ENCODE measurements around the gene GRIA4. TPM values are rescaled to one million over a fixed set of nuclear protein-coding genes. Genes with fewer than 3 reads are reported as not detected.

Gene GRIA4
- polyA plus RNA-seq, 1 of the 3 experiments (the other 2 are of a cell fraction) = 0.02 TPM

- TF ChIP-seq ELF1 (IDR thresholded peaks at IDR 0.05) = no peak
- no peak for TF ChIP-seq NFIC (IDR thresholded peaks at IDR 0.05; ENCODE audit: borderline replicate concordance)
- no peak for TF ChIP-seq TCF12 (IDR thresholded peaks at IDR 0.05)
- no peak for TF ChIP-seq FOXM1 (IDR thresholded peaks at IDR 0.05; ENCODE audit: low read depth)
- TF ChIP-seq PBX3 (IDR thresholded peaks at IDR 0.05) = no peak
- TF ChIP-seq RFX5 (IDR thresholded peaks at IDR 0.05; ENCODE audit: low read length) = no peak
- TF ChIP-seq RAD21 (IDR thresholded peaks at IDR 0.05; ENCODE audit: low read length) = no peak
- no peak for TF ChIP-seq RCOR1 (IDR thresholded peaks at IDR 0.05; ENCODE audit: low read length)
- no peak for TF ChIP-seq MAX (IDR thresholded peaks at IDR 0.05; ENCODE audit: low read depth)
- TF ChIP-seq GABPA (IDR thresholded peaks at IDR 0.05; ENCODE audit: low read depth) = no peak
- TF ChIP-seq EZH2phosphoT487 (IDR thresholded peaks at IDR 0.05; ENCODE audit: borderline replicate concordance, low read depth) = no peak
- no peak for TF ChIP-seq USF1 (IDR thresholded peaks at IDR 0.05; ENCODE audit: borderline replicate concordance, low read depth)
- TF ChIP-seq CHD2 (IDR thresholded peaks at IDR 0.05; ENCODE audit: low read length, partially characterized antibody) = no peak
- no peak for TF ChIP-seq CTCF (IDR thresholded peaks at IDR 0.05)
- no peak for TF ChIP-seq MEF2A (IDR thresholded peaks at IDR 0.05; ENCODE audit: borderline replicate concordance, low read depth)
- TF ChIP-seq GATA2 (CRISPR knock-in tag; IDR thresholded peaks at IDR 0.05) = no peak
- TF ChIP-seq TEAD4 (IDR thresholded peaks at IDR 0.05; ENCODE audit: borderline replicate concordance, insufficient read depth) = no peak
- no peak for TF ChIP-seq REST (IDR thresholded peaks at IDR 0.05; ENCODE audit: low read depth, low read length)
- H3K4me2 ChIP-seq = no peak overlapping the region
- H3K9me3 ChIP-seq = no peaks in the 10 kb centered on the region
- CTCF ChIA-PET = no interaction called here
- no peak overlapping the region for H3K9ac ChIP-seq
- H3K79me2 ChIP-seq (ENCODE audit: insufficient read depth) = no peaks in the 10 kb centered on the region
- H3K27me3 ChIP-seq (ENCODE audit: insufficient read depth) = no peaks in the 10 kb centered on the region
- POLR2A ChIA-PET = no interaction called here
- no peak overlapping the region for H3K27ac ChIP-seq (ENCODE audit: low read depth in 2 of 2, low read length in 1 of 2)
- no peaks in the 10 kb centered on the region for H3F3A ChIP-seq (replicated peaks; ENCODE audit: insufficient read depth)
- 64% methylated on average over 2 of the region's 2 CpGs for WGBS (ENCODE audit: low lambda C conversion rate)
- H3K36me3 ChIP-seq (replicated peaks in 1 of 2; ENCODE audit: control insufficient read depth in 1 of 2, insufficient read depth in 2 of 2, low read length in 1 of 2) = no peaks in the 10 kb centered on the region
- no peak overlapping the region for H2AFZ ChIP-seq (ENCODE audit: low read depth)
- peaks cover 0 to 3% of the 10 kb centered on the region in 2 experiments; a peak in 1 of 4 replicates for H3K4me1 ChIP-seq (ENCODE audit: control insufficient read depth in 1 of 2, insufficient read depth in 2 of 2, low read depth in 1 of 2, low read length in 1 of 2)
- no peak overlapping the region for H3K4me3 ChIP-seq (ENCODE audit: low read depth in 2 of 2, low read length in 1 of 2)
- DNase-seq = no peak
- H3K9me2 ChIP-seq = no peaks in the 10 kb centered on the region
- no peaks in the 10 kb centered on the region for H4K20me1 ChIP-seq (ENCODE audit: insufficient read depth)
These were observed 79.8 kb downstream of the GRIA4 start for GRCh38 chr11:105689631-105690030.

Data from SK-N-SH (cell line).